GM21423 (cell line): ENCODE data around the gene TMIGD1.
A peak's percentile ranks its signal among the peaks of the same experiment; 100 is the strongest.

ENCODE experiments used
- ATAC-seq: cut with Tn5 transposase; IDR thresholded peaks from one replicate; pipeline ENCODE4 v1.9.1; 2021; ENCODE audit warnings: mild to moderate bottlenecking, moderate library complexity; ENCODE audit not compliant: unreplicated experiment

The TMIGD1 gene

GRCh38 chr17:30336369-30337171, 2.7 kb upstream of the TMIGD1 start:
- no peak for ATAC-seq

DNA sequence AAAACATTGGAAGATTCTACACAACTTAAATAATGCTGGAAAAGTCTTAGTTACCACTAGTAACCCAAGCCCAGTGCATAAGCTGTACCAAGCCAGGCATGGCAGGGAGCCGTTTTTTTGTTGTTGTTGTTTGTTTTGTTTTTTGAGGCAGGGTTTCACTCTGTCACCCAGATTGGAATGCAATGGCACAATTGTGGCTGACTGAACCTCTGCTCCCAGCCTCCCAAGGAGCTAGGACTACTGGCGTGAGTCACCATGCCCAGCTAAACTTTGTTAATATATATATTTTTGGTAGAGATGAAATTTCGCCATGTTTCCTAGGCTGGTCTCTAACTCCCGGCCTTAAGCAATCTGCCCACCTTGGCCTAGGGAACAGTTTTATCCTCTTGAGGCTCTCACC, 564 bp upstream of the TMIGD1 start:
- no peak for ATAC-seq

DNA sequence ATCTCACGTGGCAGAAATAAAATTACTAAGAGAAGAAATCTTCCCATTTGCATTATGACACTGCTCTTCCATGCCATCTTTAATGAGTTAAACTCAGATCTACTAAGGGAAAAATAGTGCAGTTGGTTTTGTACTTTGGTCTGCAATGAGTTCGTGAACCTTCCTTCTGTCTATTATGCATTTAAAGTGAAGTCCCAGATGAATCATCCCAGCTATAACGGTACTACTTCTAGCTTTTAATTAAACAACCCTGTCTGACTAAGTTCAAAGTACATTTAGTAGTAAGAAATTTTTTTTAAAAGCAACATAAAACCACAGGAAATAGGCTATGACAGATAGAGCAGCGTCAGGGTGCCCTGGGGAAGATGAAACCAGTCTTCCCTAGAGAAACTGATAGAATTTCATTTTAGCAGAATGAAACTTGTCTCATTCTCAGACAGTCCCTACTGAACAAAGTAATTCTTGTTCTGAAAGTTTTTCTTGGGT, 1.8 kb downstream of the TMIGD1 start:
- ATAC-seq: peak; percentile 70

GRCh38 chr17:30326809-30327208, 7.0 kb downstream of the TMIGD1 start:
- ATAC-seq: no peak

GRCh38 chr17:30324723-30325122, 9.1 kb downstream of the TMIGD1 start:
- ATAC-seq: no peak

- no peak for ATAC-seq
Observed at GRCh38 chr17:30323895-30324319, 9.9 kb downstream of the TMIGD1 start.

DNA sequence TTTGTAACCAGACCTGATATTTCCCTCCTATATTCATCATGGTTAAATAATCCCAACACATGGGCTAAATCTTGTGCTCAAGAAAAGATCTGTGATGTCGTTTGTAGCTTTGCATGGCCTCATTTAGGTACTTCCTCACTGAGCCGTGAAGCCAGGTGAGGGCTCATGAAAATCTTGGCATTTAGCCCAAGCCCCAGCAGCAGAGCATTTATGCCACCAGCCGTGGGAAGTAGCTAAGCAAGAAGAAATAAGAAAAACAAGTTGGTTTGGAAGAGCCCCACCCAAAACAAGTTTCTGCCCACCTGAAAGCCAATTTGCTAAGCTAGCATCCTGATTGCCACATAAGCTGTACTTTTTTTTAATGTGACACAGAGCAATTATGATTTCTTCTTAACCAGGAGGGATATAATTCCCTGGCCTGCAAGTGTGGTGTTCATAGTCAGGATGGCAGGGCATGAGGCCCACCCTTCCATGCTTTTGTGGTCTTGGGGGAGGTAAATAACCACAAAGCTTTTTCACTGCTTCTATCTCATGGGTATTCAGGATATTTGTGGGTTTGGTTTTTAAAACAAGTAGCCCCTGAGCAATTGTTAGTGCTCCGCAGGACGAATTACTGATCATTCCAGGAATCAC, 10.5 kb downstream of the TMIGD1 start:
- ATAC-seq: no peak

DNA sequence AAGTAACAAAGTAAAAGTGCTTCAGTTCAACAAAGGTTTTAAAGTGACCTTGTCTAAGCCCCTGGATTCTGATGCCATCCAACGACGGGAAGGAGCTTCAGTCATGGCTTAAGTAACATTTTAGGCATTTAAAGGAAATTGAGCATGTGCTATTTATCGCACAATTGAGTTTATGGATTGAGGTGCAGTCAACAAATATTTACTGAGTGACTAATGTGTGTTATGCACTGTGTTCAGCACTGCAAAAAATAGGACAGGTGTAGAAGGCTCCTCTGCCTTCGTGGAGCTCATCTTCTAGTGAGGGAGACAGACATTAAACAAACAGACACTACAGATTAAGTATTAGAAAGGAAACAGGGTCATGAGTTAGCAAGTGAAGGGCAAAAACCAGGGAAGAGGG, 12.5 kb downstream of the TMIGD1 start:
- no peak for ATAC-seq

DNA sequence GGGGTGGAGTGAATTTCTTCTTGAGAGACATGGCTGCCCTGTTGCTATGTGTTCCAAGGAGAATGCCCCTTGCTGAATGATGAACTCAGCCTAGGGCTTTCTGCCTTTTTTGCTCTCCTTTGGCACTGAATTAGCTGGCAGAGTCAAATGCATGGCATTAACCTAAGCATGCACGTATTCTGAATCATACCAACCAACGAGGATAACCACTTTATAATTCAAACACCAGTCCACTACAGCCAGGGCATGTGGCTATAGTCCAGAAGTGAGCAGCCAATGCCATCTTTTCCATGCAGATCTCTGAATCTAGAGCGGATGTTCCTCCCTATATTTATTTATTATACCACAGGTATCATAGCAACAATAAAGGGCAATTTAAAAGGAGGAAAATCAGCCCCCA, 15.7 kb downstream of the TMIGD1 start:
- no peak for ATAC-seq

DNA sequence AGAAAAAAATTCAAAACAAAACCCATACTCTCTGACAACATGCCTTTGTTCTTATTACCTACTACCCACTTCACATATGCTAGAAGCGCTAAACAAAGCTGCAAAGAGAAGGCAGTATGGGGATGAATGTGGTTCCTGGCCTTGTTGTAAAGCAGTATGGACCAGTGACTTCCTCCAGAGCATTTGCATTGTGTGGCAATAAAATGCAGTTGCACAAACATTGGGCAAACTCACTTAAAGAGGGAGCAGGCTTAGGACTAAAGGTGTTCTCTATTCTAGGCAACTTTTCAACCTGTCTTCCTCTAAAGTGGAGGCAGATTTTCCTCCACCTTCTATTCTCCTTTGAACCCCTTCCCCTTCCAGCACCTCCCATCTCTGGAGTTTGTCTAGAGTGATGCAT, 17.1 kb downstream of the TMIGD1 start:
- no peak for ATAC-seq

GRCh38 chr17:30315106-30315505, 18.8 kb downstream of the TMIGD1 start:
- ATAC-seq: no peak

DNA sequence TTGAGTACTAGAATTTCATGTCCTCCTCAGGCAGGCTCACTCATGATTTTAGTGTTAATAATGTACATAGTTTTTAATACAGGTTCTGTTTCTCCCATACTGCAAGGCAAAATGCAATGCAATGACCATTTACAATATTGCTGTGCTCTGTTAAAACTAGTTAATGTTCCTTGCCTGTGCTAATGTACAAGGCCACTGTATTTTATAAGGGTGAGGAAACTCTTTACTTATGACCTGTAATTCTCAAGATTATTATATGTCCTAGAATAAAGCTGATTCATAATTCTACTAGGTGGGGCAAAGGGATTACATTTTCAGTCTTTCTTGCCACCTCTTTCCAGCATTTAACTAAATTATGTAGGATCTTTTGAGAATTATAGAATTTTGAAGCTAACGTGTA, 19.4 kb downstream of the TMIGD1 start:
- no peak for ATAC-seq

DNA sequence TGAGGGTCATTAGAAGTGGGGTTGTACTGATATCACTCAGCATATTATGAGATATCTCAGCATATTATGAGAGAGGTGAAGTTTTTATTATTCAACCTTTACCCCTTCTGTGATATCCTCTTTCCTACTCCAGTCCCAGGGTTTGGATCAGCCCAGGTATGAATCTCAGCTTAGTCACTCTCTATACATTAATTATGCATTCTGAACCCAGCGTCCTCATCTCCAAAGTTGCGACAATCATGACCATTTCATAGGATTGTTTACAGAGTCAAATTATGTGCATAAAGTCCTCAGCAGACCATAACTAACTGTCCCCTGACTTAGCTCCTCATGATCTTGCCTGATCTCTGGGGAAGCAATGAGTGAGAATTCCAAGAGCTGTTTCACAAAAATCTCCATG, 21.6 kb downstream of the TMIGD1 start:
- ATAC-seq: no peak

DNA sequence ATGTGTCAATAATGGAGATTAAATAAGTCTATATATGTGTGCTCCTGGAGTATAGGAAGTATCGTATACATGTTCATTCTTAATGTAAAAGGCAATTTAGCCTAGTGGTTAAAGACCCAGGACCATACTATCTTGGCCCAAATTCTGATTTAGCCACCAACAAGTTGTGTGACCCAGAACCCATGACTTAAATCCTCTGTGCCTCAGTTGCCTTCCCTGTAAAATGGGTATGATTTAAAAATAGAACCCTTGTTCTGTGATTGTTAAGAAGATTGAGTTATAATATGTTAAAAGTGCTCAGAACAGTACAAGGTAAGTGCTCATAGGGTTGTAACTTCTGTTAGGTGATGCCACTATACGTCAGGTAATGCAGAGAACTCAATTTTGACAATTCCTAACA, 23.3 kb downstream of the TMIGD1 start:
- no peak for ATAC-seq

DNA sequence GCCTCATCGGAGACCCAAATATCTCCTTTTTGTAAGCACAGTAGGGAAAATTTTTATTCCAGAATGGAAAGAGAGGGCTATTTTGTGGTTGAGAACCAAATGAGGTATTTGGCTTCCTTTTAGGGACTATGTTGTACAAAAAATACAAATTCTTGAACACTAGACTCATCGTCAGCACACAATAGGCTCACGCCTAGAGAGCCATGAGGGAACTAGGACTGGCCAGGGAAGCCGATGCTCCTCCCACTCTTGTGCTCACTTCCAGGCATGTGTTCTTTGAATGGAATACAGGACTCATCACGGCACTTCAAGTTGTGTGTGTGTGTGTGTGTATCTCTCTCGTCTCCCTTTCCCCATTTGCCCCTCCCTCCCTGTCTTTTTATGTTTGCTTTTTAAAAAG, 24.3 kb downstream of the TMIGD1 start:
- ATAC-seq: no peak

DNA sequence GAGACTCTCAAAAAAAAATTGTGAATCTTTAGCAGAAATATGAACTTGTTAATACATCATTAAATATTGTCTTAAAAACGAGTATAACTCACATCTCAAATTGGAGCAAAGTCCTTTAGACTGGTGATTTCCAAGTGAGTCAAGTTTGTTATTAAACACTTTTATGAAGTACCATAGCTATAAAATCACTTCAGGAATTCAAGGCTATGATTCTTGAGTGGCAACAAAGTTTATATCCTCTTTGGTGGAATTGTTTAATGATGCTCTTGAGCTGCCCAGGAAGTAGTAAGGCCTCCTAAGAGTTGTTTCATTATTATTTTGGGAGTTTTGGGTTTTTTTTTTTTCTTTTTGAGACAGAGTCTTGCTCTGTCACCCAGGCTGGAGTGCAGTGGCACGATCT, 25.5 kb downstream of the TMIGD1 start:
- ATAC-seq: no peak

GRCh38 chr17:30304778-30305177, 29.1 kb downstream of the TMIGD1 start:
- ATAC-seq: no peak

- no peak for ATAC-seq
Observed at GRCh38 chr17:30302241-30302640, 31.6 kb downstream of the TMIGD1 start.

DNA sequence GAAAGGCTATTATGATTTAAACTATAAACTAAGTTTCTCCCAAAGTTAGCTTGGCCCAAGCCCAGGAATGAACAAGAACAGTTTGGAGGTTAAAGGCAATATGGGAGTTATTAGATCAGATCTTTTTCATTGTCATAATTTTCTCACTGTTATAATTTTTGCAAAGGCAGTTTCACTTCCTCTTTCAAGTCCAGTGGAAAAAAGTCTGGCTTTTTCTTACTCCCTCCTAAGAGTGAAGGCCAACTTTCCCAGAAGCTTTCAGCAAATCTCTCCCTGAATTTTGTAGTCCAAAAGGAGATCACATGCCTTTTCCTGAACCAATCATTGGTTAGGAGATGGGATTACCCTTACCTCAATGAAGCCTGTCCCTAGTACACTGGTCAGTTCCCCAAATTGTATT, 33.0 kb downstream of the TMIGD1 start:
- ATAC-seq: no peak

- ATAC-seq: no peak
Observed at GRCh38 chr17:30299000-30299399, 34.9 kb downstream of the TMIGD1 start.

DNA sequence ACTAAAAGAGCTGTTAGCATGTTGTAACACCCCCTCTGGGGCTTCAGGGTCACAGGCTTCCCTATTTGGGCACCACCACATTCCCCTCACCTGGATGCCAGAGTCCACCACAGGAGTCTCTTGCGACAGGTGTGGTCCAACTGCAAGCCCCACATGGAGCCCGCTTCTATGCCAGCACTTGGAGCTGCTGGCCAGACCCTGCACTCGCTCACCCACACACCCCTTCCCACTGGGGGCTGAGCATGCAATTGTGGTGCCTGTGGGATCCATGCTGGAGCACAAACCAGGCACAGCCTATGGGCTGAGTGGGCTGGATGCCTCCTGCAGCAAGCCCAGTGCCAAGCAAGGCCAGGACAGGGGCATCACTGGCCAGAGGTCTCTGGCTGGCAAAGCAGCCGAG, 36.1 kb downstream of the TMIGD1 start:
- ATAC-seq: no peak

GRCh38 chr17:30296499-30297080, 37.3 kb downstream of the TMIGD1 start:
- no peak for ATAC-seq
